HepG2 (cell line): ENCODE measurements around the gene CNP. TPM values are rescaled to one million over a fixed set of nuclear protein-coding genes. Genes with fewer than 3 reads are reported as not detected.

Experiments
- ATF2 ChIP-seq: sonication (generic); formaldehyde crosslinking; IDR thresholded peaks from 2 replicates; pipeline ENCODE4 v1.4.0; 2020; ENCODE audit warnings: missing genetic modification reagents
- ELF4 ChIP-seq: sonication (generic); formaldehyde crosslinking; IDR thresholded peaks from 2 replicates; pipeline ENCODE4 v1.5.0; 2020; ENCODE audit warnings: missing genetic modification reagents, mild to moderate bottlenecking, moderate library complexity, borderline replicate concordance
- KDM1A ChIP-seq: IDR thresholded peaks from 2 replicates; pipeline ENCODE4 v1.6.1; 2016; ENCODE audit warnings: missing compliant biosample characterization
- MEIS1 ChIP-seq: sonication (generic); formaldehyde crosslinking; IDR thresholded peaks from 2 replicates; pipeline ENCODE4 v1.9.0; 2021; ENCODE audit warnings: mild to moderate bottlenecking, missing genetic modification reagents, moderate library complexity, borderline replicate concordance
- SP5 ChIP-seq: IDR thresholded peaks from 2 replicates; pipeline ENCODE4 v1.6.1; 2016; ENCODE audit warnings: low read depth, borderline replicate concordance
- SPEN ChIP-seq: sonication (generic); formaldehyde crosslinking; IDR thresholded peaks from 2 replicates; pipeline ENCODE4 v1.5.1; 2020; ENCODE audit warnings: low read depth, mild to moderate bottlenecking, missing genetic modification reagents
- SRSF9 ChIP-seq: fragments of 200-400 bp; formaldehyde crosslinking; IDR thresholded peaks from 2 replicates; pipeline ENCODE4 v1.6.1; 2018; ENCODE audit warnings: borderline replicate concordance, mild to moderate bottlenecking, low read depth, low read length; ENCODE audit not compliant: insufficient read depth, poor library complexity, severe bottlenecking
- STAT6 ChIP-seq: sonication (generic); formaldehyde crosslinking; IDR thresholded peaks from 2 replicates; pipeline ENCODE4 v1.4.0; 2020; ENCODE audit warnings: missing genetic modification reagents, mild to moderate bottlenecking, borderline replicate concordance
- ZBTB42 ChIP-seq: sonication (generic); formaldehyde crosslinking; IDR thresholded peaks from 2 replicates; pipeline ENCODE4 v1.5.0; 2020; ENCODE audit warnings: mild to moderate bottlenecking, missing genetic modification reagents
- ZNF136 ChIP-seq: sonication (generic); formaldehyde crosslinking; IDR thresholded peaks from 2 replicates; pipeline ENCODE4 v1.8.1; 2022; ENCODE audit warnings: low read depth, mild to moderate bottlenecking, moderate library complexity, missing genetic modification reagents
- ZNF496 ChIP-seq: sonication (generic); formaldehyde crosslinking; IDR thresholded peaks from 2 replicates; pipeline ENCODE4 v1.8.1; 2023; ENCODE audit warnings: mild to moderate bottlenecking, moderate library complexity, missing genetic modification reagents; ENCODE audit not compliant: insufficient replicate concordance
- ZNF546 ChIP-seq: sonication (generic); formaldehyde crosslinking; conservative IDR thresholded peaks from 2 replicates; pipeline ENCODE4 v1.8.1; 2023; ENCODE audit warnings: mild to moderate bottlenecking, missing genetic modification reagents
- ZNF558 ChIP-seq: sonication (generic); formaldehyde crosslinking; IDR thresholded peaks from 2 replicates; pipeline ENCODE4 v1.9.0; 2022; ENCODE audit warnings: mild to moderate bottlenecking, missing genetic modification reagents, borderline replicate concordance
- ZNF569 ChIP-seq: sonication (generic); formaldehyde crosslinking; IDR thresholded peaks from 2 replicates; pipeline ENCODE4 v1.5.0; 2020; ENCODE audit warnings: mild to moderate bottlenecking, missing genetic modification reagents, moderate library complexity, borderline replicate concordance
- ZNF792 ChIP-seq: IDR thresholded peaks from 2 replicates; pipeline ENCODE4 v1.6.1; 2016
- ZNF850 ChIP-seq: sonication (generic); formaldehyde crosslinking; conservative IDR thresholded peaks from 2 replicates; pipeline ENCODE4 v1.9.0; 2021; ENCODE audit warnings: mild to moderate bottlenecking, missing genetic modification reagents
- polyA plus RNA-seq, 8 experiments: library from polyadenylated mRNA; depleted of rRNA in 3 of 8; stranded (reverse) in 7 of 8; unstranded in 1 of 8; fragments of >200 nt; fragmentation: Illumina TruSeq in 4 of 8; extraction: Trizol in 4 of 8; gene quantifications; 2 replicates each; pipeline versions ENCODE4 v1.2.1 to v1.2.3, GENCODE V29; 2011 to 2016; ENCODE audit warnings: low read depth in 4 of 8, missing spikeins in 1 of 8, mixed read lengths in 1 of 8; ENCODE audit not compliant: insufficient read depth in 1 of 8
- total RNA-seq, 5 experiments: library from RNA; depleted of rRNA; stranded (reverse); fragments of >200 nt; fragmentation: Illumina TruSeq; extraction: Trizol; gene quantifications; 2 replicates each; pipeline ENCODE4 v1.2.3, GENCODE V29; 2016; ENCODE audit warnings: low read depth in 1 of 5
- TF ChIP-seq, protein P1 (sequence below): sonication (generic); formaldehyde crosslinking; IDR thresholded peaks from 2 replicates; pipeline ENCODE4 v1.4.0; 2020; ENCODE audit warnings: missing genetic modification reagents
- TF ChIP-seq, protein P2 (sequence below): IDR thresholded peaks from 2 replicates; pipeline ENCODE4 v1.6.1; 2016; ENCODE audit warnings: mild to moderate bottlenecking, missing biosample characterization, missing genetic modification reagents
- TF ChIP-seq, protein P3 (sequence below): sonication (generic); formaldehyde crosslinking; IDR thresholded peaks from 2 replicates; pipeline ENCODE4 v1.8.0; 2022; ENCODE audit warnings: mild to moderate bottlenecking, missing genetic modification reagents; ENCODE audit not compliant: insufficient replicate concordance

Gene CNP
- total and polyA plus RNA-seq, 2 of the 13 experiments (the other 11 are each of a cell fraction or from before 2014, with no cell fraction given) = 97.2 to 161 TPM

GRCh38 chr17:41966463-41967140 lies at the start of gene CNP (continued):
- TF ChIP-seq SRSF9 (no peak), ZBTB42 (CRISPR knock-in tag) (no peak), MEIS1 (CRISPR knock-in tag) (peak; percentile 77), SPEN (CRISPR knock-in tag) (peak; percentile 95), ZNF546 (CRISPR knock-in tag) (no peak), ATF2 (CRISPR knock-in tag) (peak; percentile 46), ZNF558 (CRISPR knock-in tag) (peak; percentile 52; the same call in 1 of the 2 replicates), ELF4 (CRISPR knock-in tag) (no peak), ZNF136 (CRISPR knock-in tag) (no peak), KDM1A (no peak), ZNF496 (no peak), ZNF850 (CRISPR knock-in tag) (no peak), ZNF569 (no peak), SP5 (CRISPR knock-in tag) (peak; percentile 84), ZNF792 (CRISPR knock-in tag) (peak; percentile 36; the same call in 1 of the 2 replicates), STAT6 (CRISPR knock-in tag) (no peak; the same call in 1 of the 2 replicates)
- TF ChIP-seq, protein P1, sequence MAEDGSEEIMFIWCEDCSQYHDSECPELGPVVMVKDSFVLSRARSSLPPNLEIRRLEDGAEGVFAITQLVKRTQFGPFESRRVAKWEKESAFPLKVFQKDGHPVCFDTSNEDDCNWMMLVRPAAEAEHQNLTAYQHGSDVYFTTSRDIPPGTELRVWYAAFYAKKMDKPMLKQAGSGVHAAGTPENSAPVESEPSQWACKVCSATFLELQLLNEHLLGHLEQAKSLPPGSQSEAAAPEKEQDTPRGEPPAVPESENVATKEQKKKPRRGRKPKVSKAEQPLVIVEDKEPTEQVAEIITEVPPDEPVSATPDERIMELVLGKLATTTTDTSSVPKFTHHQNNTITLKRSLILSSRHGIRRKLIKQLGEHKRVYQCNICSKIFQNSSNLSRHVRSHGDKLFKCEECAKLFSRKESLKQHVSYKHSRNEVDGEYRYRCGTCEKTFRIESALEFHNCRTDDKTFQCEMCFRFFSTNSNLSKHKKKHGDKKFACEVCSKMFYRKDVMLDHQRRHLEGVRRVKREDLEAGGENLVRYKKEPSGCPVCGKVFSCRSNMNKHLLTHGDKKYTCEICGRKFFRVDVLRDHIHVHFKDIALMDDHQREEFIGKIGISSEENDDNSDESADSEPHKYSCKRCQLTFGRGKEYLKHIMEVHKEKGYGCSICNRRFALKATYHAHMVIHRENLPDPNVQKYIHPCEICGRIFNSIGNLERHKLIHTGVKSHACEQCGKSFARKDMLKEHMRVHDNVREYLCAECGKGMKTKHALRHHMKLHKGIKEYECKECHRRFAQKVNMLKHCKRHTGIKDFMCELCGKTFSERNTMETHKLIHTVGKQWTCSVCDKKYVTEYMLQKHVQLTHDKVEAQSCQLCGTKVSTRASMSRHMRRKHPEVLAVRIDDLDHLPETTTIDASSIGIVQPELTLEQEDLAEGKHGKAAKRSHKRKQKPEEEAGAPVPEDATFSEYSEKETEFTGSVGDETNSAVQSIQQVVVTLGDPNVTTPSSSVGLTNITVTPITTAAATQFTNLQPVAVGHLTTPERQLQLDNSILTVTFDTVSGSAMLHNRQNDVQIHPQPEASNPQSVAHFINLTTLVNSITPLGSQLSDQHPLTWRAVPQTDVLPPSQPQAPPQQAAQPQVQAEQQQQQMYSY (CRISPR knock-in tag) = no peak
- TF ChIP-seq, protein P2, sequence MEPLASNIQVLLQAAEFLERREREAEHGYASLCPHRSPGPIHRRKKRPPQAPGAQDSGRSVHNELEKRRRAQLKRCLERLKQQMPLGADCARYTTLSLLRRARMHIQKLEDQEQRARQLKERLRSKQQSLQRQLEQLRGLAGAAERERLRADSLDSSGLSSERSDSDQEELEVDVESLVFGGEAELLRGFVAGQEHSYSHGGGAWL = peak; percentile 65
- TF ChIP-seq, protein P3, sequence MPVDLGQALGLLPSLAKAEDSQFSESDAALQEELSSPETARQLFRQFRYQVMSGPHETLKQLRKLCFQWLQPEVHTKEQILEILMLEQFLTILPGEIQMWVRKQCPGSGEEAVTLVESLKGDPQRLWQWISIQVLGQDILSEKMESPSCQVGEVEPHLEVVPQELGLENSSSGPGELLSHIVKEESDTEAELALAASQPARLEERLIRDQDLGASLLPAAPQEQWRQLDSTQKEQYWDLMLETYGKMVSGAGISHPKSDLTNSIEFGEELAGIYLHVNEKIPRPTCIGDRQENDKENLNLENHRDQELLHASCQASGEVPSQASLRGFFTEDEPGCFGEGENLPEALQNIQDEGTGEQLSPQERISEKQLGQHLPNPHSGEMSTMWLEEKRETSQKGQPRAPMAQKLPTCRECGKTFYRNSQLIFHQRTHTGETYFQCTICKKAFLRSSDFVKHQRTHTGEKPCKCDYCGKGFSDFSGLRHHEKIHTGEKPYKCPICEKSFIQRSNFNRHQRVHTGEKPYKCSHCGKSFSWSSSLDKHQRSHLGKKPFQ (CRISPR knock-in tag) = peak; percentile 76
